HEK293 (cell line): ENCODE data around the gene TGFBRAP1.
"Not testable (repeated sequence)": the region's sequence is repeated elsewhere in the genome, so short reads cannot be mapped to it uniquely, and the experiment has no call there.

Experiments used
- CTCF ChIA-PET: fragments of 350-600 bp; formaldehyde crosslinking; extraction: SDS; loops from one replicate; lab custom pipeline; 2021; ENCODE audit warnings: antibody characterized with exemption; lab: Yijun Ruan, JAX
- POLR2A ChIA-PET: fragments of 300-600 bp; formaldehyde crosslinking; extraction: SDS; loops from one replicate; lab custom pipeline; 2020; ENCODE audit warnings: antibody characterized with exemption, inconsistent platforms; lab: Yijun Ruan, JAX
- H3K27ac ChIP-seq: fragments of 200-500 bp; sonication (Bioruptor generic); 2 replicates; pipeline ENCODE4 v1.5.1; 2014; ENCODE audit warnings: low read depth, low read length, control low read depth, inconsistent platforms; ENCODE audit errors: extremely low read depth
- H3K36me3 ChIP-seq, 2 experiments: fragments of 200-500 bp in 1 of 2; sonication (Bioruptor generic) in 1 of 2; 1 replicate in 1 of 2; 2 replicates in 1 of 2; pipeline ENCODE4 v1.5.1; 2014 to 2017; ENCODE audit warnings: inconsistent platforms in 2 of 2, low read length in 2 of 2; ENCODE audit not compliant: control insufficient read depth in 2 of 2, insufficient read depth in 1 of 2
- H3K4me1 ChIP-seq: fragments of 200-500 bp; sonication (Bioruptor generic); 2 replicates; pipeline ENCODE4 v1.5.1; 2014; ENCODE audit warnings: mild to moderate bottlenecking, low read length, inconsistent platforms; ENCODE audit not compliant: control insufficient read depth, insufficient read depth
- H3K4me3 ChIP-seq: 2 replicates; pipeline ENCODE4 v1.5.1; 2011; ENCODE audit warnings: low read depth, mild to moderate bottlenecking, control low read depth, low read length, moderate library complexity
- H3K9me3 ChIP-seq: fragments of 200-500 bp; sonication (Bioruptor generic); 2 replicates; pipeline ENCODE4 v1.5.1; 2014; ENCODE audit warnings: low read depth, low read length, inconsistent platforms; ENCODE audit not compliant: control insufficient read depth, insufficient read depth
- GLIS1 ChIP-seq: fragments of 450-650 bp; formaldehyde crosslinking; IDR thresholded peaks from 2 replicates; pipeline ENCODE4 v1.5.1; 2016; ENCODE audit warnings: missing biosample characterization, missing genetic modification characterization
- IKZF3 ChIP-seq: fragments of 450-650 bp; IDR thresholded peaks from 2 replicates; pipeline ENCODE4 v1.5.0; 2018; ENCODE audit warnings: missing biosample characterization, mild to moderate bottlenecking, missing genetic modification characterization, moderate library complexity
- SP3 ChIP-seq: fragments of 450-650 bp; formaldehyde crosslinking; IDR thresholded peaks from 2 replicates; pipeline ENCODE4 v1.5.1; 2016; ENCODE audit warnings: missing biosample characterization, missing genetic modification characterization
- ZIC2 ChIP-seq: fragments of 450-650 bp; formaldehyde crosslinking; IDR thresholded peaks from 2 replicates; pipeline ENCODE4 v1.5.1; 2016; ENCODE audit warnings: missing biosample characterization, missing genetic modification characterization
- ZNF10 ChIP-seq: fragments of 450-650 bp; formaldehyde crosslinking; IDR thresholded peaks from 2 replicates; pipeline ENCODE4 v1.5.1; 2017; ENCODE audit warnings: missing biosample characterization, missing genetic modification characterization
- ZNF18 ChIP-seq: fragments of 450-650 bp; formaldehyde crosslinking; IDR thresholded peaks from 2 replicates; pipeline ENCODE4 v1.5.1; 2016; ENCODE audit warnings: missing biosample characterization, missing genetic modification characterization
- ZNF341 ChIP-seq: fragments of 450-650 bp; formaldehyde crosslinking; IDR thresholded peaks from 2 replicates; pipeline ENCODE4; 2016; ENCODE audit warnings: low read depth, missing biosample characterization, missing genetic modification characterization
- ZNF362 ChIP-seq: fragments of 450-650 bp; formaldehyde crosslinking; IDR thresholded peaks from 2 replicates; pipeline ENCODE4 v1.5.1; 2016; ENCODE audit warnings: missing biosample characterization, missing genetic modification characterization
- ZNF366 ChIP-seq: fragments of 450-650 bp; formaldehyde crosslinking; conservative IDR thresholded peaks from 2 replicates; pipeline ENCODE4 v1.5.1; 2016; ENCODE audit warnings: missing biosample characterization, missing genetic modification characterization
- ZNF501 ChIP-seq: fragments of 450-650 bp; formaldehyde crosslinking; IDR thresholded peaks from 2 replicates; pipeline ENCODE4 v1.5.1; 2016; ENCODE audit warnings: missing biosample characterization, missing genetic modification characterization
- ZNF529 ChIP-seq: fragments of 450-650 bp; formaldehyde crosslinking; IDR thresholded peaks from 2 replicates; pipeline ENCODE4 v1.5.1; 2017; ENCODE audit warnings: missing genetic modification characterization, missing biosample characterization; ENCODE audit not compliant: insufficient replicate concordance
- ZNF704 ChIP-seq: fragments of 450-650 bp; formaldehyde crosslinking; IDR thresholded peaks from 2 replicates; pipeline ENCODE4 v1.5.1; 2016; ENCODE audit warnings: missing biosample characterization, missing genetic modification characterization
- ZSCAN18 ChIP-seq: fragments of 450-650 bp; formaldehyde crosslinking; IDR thresholded peaks from 2 replicates; pipeline ENCODE4 v1.5.1; 2016; ENCODE audit warnings: missing biosample characterization, missing genetic modification characterization
- ZSCAN4 ChIP-seq: fragments of 450-650 bp; formaldehyde crosslinking; IDR thresholded peaks from 2 replicates; pipeline ENCODE4 v1.5.1; 2017; ENCODE audit warnings: missing biosample characterization, missing genetic modification characterization

TGFBRAP1 gene

GRCh38 chr2:105252271-105252670 lies 77.3 kb downstream of the TGFBRAP1 start:
- no peaks in the 10 kb centered on the region for H3K9me3 ChIP-seq
- POLR2A ChIA-PET, result no interaction called here
- H3K4me3 ChIP-seq, result no peak overlapping the region
- CTCF ChIA-PET, result interaction anchor here (0.6 to 0.9 kb wide), 2 partner anchors 14 to 43 kb away, joined by 3 to 5 read pairs; no protein-coding TSS in a partner anchor
- H3K4me1 ChIP-seq, result no peaks in the 10 kb centered on the region
- H3K27ac ChIP-seq, result no peak overlapping the region
- no peaks in the 10 kb centered on the region for H3K36me3 ChIP-seq
- no peak for TF ChIP-seq SP3 (tag by site-specific recombination)
- TF ChIP-seq ZNF341 (tag by site-specific recombination), result no peak
- no peak for TF ChIP-seq ZNF18 (tag by site-specific recombination)
- TF ChIP-seq ZSCAN18 (tag by site-specific recombination), result no peak
- TF ChIP-seq IKZF3 (tag by site-specific recombination), result no peak
- TF ChIP-seq ZIC2 (tag by site-specific recombination), result no peak
- TF ChIP-seq ZNF529 (tag by site-specific recombination), result no peak
- no peak for TF ChIP-seq ZNF501

GRCh38 chr2:105251016-105251648 lies 78.4 kb downstream of the TGFBRAP1 start:
- POLR2A ChIA-PET, H3K4me3 ChIP-seq, CTCF ChIA-PET, H3K36me3 ChIP-seq, H3K9me3 ChIP-seq, H3K27ac ChIP-seq, H3K4me1 ChIP-seq: not testable (repeated sequence)

GRCh38 chr2:105249891-105250290 lies 79.6 kb downstream of the TGFBRAP1 start:
- TF ChIP-seq ZNF366, result no peak
- TF ChIP-seq ZNF362 (tag by site-specific recombination), result no peak
- no peak for TF ChIP-seq ZNF704
- no peak for TF ChIP-seq ZNF18 (tag by site-specific recombination)
- no peak for TF ChIP-seq ZSCAN4 (tag by site-specific recombination)
- TF ChIP-seq GLIS1, result no peak
- no peak for TF ChIP-seq ZNF10
- ChIA-PET CTCF (interaction anchor here (0.7 kb wide), 1 partner anchor 32 kb away, joined by 3 read pairs; no protein-coding TSS in a partner anchor), POLR2A (no interaction called here)
- H3K27ac ChIP-seq, result no peak overlapping the region
- no peaks in the 10 kb centered on the region for H3K4me1 ChIP-seq
- no peaks in the 10 kb centered on the region for H3K36me3 ChIP-seq
- no peak overlapping the region for H3K4me3 ChIP-seq
- no peaks in the 10 kb centered on the region for H3K9me3 ChIP-seq
